Right renal cortex interstitium (tissue), 3 donors: ENCODE data around the gene CSPG4. TPM values are rescaled to one million over a fixed set of nuclear protein-coding genes. Genes with fewer than 3 reads are reported as not detected.
"Not testable (repeated sequence)": the region's sequence is repeated elsewhere in the genome, so short reads cannot be mapped to it uniquely, and the experiment has no call there.

Experiments
- DNase-seq, 3 donors: peaks; one replicate each; pipeline ENCODE4 v3.0.0-alpha.2; 2013; ENCODE audit warnings: low read depth in 3 of 3, low spot score in 2 of 3
- polyA plus RNA-seq, 3 donors: library from polyadenylated mRNA; unstranded; fragments of 120-200 nt; gene quantifications; one replicate each; pipeline ENCODE4 v1.2.1, GENCODE V29; 2013; ENCODE audit not compliant: insufficient read length in 3 of 3

The CSPG4 gene
- polyA plus RNA-seq, 3 donors = 6.4 to 7.5 (median 6.9) TPM

DNA sequence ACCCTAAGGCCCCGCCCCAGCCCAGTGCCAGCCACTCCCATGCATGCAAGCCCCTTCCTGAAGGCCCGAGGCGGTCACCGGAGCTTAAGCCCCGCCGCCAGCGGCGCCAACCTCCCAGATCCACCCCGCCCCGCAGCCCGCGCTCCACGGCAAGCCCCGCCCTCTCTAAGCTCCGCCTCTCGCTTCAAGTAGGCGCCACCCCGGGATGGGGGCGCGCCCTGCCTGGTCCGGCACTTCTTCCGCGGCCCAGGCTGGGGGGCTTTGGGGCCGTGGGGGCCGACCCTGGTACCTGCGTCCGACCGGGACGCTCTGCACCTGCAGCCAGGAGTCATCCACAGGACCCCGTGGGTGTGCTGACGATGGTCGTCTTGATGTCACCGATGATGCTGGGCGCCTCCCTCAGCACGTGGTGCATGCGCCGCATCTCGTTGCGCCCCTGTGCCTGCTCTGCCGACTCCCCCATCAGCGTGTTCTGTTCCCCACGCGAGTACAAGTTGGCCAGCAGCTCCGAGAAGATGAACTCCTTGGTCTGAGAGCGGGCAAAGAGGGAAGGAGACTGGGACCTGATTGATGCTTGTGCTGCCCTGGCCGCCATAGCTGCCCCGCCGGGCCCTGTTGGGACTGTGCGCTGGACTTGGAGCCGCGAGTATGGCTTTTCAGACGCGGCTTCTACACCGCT, 26.1 kb upstream of the CSPG4 start:
- peak; percentile 74 to 89 (median 88) for DNase-seq

DNA sequence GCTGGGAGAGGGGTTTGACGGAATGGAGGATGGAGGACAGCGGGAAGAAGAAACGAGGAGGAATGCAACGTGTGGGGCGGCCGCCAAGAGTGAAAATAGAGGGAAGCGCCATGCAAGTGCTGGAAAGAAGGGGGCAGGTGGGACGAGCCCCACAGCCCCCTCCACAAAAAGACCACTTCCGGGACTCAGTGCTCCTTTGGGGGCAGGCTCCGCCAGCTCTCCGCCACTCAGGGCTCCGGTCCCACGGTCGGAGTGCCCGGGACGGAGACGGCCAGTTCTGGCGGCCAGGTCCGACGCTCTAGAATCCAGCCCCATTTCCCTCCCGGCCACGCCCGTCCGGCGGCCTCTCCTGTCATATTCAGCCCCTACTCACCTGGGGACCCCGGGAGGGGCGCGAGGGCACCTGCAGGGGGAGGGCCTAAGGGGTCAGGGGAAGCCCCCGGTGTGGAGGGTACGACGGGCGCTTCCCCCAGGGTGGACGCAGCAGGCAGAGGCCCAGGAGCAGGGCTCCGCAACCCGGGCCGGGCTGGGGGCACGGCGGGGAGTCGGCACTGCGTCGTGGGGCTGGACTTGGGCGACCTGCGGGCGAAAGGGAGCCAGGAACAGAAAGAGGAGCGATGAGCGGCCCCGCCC, 25.5 kb upstream of the CSPG4 start:
- DNase-seq = no peak

DNA sequence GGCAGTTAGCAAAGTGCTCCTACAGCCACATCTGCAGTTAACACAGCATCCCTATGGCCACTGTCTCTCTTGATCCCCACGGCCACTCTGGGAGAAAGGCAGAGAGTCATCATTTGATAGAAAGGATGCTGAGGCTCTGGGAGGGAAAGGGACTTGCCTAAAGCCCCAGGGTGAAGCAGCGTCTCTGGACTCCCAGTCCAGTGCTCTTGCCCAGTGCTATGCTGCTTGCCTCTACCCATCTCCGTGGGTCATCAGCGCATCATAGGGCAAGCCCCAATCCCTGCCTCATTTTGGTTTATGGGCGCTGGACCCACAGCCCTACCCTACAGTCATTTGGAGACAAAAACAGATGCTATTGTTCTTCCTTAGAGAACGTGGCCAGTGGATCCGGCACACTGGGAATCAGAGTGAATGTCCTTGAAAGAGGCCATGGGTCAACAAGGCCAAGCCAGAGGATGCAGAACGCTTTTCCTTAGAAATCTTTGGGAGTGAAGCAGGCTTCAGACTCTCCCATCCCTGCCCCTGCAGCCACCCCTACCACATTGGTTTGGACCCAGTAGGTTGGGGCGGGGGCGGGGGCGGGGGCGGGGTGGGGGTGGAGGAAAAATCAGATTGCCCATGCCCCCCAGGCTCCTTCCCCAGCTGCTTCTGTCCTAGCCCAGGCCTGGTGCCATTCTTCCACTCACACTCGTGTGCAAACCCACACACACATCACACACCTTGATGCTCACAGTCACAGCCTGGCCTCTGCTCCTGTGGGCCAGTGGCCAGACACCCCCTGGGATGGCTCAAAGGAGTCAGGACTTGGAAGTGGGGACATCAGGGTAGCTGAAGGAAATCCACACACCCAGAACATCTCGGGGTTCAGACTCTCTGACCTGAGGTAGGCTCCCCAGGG, 24.7 kb upstream of the CSPG4 start:
- not testable (repeated sequence) for DNase-seq

DNA sequence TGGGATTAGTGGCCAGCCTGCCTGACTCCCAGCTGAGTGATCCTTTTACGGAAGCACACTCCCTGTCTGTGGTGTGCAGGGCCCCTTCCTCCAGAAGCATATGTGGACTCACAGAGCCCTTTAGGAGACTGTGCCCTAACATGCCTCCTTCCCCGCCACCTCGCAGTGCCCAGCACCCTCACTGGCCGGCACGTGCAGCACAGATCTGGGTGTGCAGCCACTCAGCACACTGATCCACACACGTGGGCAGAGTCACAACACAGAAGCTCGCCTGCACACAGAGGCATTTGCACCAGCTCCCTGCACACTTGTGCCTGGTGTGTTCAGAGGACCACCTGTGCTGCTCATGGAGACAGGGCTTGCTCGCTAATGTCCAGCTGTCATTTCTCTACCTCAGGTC, 23.6 kb upstream of the CSPG4 start:
- no peak for DNase-seq

DNA sequence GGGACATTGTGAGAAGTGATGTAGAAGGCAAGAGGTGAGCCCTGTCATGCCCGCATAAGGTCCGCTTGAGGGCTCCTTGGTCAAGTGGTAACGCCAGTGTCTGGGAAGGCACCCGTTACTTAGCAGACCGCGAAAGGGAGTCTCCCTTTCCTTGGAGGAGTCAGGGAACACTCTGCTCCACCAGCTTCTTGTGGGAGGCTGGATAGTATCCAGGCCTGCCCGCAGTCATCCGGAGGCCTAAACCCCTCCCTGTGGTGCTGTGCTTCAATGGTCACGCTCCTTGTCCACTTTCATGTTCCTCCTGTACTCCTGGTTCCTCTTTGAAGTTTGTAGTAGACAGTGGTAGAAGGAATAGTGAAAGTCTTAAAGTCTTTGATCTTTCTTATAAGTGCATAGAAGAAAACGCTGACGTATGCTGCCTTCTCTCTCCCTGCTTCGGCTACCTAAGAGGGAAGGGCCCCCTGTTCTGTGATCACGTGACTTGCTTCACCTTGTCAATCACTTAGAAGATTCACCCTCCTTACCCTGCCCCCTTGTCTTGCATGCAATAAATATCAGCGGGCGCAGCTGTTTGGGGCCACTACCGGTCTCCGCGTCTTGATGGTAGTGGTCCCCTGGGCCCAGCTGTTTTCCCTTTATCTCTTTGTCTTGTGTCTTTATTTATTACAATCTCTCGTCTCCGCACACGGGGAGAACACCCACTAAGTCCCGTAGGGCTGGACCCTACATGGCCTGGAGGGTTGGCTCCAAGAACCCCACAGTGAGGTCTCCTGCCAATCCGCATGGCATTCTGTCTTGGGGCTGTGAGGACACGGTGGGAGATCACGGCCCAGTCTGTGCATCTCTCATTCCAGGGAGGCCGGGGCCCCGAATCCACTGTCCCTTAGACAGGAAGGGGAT, 22.5 kb upstream of the CSPG4 start:
- DNase-seq = not testable (repeated sequence)

DNA sequence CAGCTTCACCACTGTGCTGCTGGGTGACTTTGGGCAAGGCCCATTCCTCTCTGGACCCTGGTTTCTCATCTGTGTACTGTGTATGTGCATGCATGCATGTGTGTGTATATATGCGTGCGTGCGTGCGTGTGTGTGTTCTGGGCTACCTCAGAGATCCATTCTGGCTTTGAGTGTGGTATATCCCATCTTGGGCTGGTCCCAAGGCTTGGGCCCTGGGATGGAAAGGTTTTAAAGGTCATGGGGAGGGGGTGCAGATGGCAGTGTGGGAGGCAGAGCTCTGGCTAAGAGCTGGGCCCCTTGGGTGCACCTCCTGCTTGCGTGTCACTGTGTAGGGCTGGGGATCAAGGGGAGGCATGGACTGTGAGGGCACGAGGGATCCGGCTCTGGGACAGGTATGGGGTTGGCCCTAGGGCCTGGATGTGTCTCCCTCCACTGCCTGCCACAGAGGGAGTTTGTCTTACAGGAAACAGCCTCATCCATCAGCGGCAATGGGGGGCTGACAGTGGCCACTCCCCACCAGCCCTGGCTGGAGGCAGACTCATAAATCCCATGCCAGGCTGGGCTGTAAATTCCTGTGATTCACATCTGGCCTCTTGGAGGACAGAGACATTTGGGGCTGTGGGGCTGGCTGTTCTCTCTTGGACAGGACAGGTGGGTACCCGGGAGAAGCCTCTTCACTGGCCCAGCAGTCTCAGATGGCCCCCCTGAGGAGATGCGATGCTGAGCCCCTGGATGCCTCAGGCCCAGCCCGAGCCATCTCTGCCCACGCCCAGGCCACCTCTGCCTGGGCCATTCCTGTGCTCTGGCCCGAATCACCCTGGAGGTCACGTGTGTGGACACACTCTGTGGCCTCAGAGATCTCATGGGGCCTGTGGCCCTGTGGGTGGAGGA, 21.4 kb upstream of the CSPG4 start:
- DNase-seq = no peak

DNA sequence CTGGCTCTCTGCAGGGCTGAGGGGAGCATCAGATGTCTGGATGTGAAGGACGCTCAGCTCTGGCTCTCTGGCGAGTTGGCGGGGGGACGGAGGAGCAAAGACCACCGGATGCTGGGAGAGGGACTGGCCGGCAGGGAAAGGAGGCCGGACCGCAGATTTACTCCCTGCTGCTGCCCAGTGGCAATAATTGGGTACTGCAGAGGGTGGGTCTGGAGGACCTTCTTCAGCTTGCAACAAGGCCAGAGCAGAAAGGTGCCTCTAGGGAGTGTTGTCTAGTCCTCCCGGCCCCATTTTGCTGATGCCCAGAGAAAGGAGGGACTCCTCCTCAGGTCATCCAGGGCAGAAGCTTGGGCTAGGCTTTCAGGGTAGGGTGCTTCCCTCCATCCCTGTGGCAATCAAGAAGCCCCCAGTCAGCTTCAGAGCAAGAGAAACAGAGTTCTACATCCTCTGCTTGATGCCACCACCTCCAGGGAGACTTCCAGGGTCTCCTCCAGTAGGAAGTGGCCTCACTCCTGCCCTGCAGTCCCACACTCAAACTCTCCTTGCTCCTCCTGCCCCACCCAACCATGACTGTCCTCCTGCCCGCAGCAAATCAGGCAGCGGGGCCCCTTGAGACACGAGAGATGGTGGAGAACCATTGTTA, 20.3 kb upstream of the CSPG4 start:
- no peak for DNase-seq

DNA sequence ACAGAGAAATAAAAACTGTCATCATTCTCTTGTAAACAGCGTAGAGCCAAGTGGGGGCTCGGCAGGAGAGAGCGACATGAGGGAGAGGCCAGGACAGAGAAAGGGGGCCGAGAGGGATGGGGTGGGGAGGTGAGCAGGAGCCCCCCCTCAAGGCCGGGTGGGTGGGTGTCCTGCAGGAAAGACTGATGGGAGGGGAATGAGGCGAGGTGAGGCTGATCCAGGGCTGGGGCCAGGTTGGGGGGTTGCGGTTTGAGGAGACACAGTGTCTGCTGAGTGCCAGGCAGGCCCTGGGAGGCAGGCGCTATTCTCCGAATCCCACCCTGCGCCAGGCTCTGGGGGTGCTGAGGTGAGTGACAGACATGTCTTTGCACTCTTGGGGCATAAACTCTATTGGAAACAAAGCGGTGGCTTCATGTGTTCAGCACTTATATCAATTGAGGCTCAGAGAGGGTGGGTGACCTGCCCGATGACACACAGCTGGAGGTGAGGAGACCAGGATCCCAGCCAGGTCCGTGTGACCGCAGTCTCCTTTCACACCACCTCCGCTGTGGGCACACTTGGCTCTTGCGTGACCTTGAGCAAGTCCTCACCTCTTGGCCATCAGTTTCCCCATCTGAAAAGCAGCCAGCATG, 19.6 kb upstream of the CSPG4 start:
- no peak for DNase-seq

DNA sequence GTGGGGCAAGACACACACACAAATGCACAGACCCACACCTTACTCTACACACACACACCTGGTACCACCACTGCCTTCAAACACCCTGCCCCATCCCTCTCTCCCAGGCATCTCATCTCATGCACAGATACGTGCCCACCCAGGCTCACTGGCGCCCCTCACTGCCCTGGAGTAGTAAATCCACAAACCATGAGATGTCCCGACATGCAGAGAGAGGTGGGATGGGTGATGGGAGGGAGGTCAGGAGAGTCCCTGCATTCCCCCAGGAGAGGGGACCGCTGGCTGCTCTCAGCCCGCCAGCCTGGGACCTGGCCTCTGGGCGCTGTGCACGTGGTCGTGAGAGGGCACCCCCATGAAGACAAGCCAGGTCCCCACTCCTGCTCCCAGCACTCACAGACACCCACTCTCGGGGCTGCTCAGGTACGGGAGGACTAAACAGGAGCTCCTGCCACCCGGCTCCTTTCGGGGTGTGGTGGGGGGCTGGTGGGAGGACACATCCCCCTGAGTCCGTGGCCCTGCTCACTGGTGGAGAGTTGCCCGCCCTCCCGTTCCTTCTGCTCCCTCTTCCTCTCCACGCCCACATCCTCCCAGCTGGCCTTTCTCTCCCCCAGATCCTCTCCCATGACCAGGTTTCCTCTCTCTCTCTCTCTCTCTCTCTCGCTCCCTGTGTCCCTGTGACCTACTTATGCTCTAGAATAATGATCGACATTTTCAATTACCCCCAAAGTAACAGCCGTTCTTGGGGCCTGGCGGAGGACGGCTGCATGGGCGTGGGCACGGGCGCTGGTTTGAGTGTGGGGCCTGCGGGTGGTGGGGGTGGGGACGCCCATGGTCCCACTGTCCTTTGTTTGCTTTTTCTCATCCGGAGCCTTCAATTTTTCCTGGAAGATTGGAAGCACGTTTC, 18.9 kb upstream of the CSPG4 start:
- no peak for DNase-seq

DNA sequence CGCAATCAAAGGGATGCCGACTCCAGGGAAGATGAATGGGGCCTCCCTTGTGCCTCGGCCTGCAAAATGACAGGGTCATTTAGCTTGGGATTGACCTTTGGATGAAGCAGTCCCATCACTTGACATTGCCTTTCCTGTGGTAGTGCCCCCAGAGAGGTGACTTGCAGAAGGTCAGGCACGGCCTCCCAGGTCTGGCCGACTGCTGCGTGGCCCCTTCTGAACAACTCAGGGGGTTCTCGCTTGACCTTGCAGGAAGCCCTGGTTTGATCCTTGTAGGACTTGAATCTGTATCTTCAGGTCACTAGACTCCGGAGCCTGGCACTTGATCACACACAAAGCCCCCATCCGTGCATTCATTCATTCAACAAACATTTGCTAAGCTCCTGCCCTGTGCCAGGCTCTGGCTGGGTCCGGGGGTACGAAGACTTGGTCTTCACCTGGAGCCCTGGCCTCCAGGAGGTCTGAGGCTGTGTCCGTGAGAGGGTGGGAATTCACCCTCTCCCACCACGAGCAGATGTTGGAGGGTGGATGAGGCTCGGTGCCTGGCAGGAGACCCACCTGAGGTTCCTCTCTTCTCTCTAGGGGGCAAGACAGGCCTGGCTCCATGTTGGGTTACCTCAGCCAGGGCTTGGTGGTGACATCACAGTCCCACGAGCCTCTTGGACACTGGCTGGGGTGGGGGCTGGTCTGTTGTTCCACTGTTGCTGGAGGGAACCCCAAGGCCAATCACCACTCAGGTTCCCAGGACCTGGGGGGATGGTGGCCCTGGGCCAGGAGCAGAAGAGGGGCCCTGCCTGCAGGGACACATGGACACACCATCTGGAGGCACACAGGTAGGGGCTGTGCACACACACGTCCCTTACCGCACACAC, 18.0 kb upstream of the CSPG4 start:
- DNase-seq = not testable (repeated sequence)

DNA sequence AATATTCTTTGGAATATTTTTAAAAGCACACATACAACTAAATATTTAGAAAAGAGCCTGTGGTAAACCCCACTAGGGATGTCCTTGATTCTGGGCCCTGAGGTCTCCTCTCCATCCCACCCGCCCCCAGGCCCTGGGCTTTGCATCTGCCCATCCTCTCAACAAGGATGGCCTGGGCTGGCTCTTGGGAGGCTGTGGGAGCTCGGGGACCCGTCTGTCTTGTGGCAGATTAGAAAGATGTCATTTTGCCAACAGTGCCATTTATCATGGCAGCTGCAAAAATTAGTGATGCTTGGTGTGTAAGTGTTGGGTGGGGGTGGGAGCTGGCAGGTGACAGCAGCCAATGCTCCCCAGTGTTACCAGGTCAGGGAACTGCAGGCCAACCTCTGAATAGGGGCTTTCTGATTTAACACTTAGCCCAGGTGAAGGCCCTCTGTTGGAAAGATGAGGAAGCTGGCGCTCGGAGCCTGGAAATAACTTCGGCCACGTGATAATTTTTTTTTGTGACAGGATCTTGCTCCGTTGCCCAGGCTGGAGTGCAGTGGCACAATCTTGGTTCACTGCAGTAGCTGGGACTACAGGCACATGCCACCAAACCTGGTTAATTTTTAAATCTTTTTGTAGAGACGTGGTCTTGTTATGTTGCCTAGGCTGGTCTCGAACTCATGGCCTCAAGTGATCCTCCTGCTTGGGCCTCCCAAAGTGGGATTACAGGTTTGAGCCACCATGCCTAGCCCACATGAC, 16.9 kb upstream of the CSPG4 start:
- no peak for DNase-seq

DNA sequence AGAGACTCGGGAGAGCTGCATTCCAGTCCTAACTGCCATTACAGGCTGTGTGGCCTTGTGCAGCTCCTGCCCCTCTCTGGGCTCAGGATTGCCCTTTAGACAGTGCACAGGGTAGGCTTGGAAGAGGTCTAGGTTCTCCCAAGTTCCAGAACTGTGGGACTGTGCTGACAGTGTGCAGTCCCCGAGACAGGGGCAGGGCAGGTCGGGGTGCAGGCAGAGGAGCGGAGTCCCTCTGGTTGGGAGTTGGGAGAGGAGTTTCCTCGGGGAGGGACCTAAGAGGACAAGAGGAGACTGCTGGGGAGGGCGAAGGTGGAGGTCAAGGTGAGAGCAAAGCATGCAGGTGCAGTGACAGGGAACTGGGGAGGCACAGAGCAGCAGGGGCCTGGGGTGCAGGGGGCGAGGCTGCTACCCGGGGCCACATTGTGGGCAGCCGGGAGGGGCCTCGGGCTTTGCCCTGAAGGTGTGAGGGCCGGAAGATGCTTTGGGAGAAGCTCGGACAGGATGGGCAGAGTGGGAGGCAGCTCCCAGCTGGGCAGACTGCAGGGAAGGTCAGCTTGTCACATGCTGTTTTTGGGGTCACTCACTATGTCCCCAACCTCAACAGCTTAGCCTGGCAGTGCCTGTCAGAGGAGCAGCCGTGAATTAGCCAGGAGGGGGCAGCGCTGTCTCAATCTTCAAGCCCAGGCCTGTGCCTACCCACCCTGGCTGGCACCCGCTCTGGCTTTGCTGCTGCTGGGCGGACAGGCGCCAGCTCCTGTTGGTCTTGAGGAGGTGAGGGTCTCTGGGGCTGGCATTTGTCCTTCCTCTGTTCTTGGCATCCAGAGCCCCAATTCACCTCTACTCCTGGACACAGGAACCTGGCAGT, 15.4 kb upstream of the CSPG4 start:
- no peak for DNase-seq

DNA sequence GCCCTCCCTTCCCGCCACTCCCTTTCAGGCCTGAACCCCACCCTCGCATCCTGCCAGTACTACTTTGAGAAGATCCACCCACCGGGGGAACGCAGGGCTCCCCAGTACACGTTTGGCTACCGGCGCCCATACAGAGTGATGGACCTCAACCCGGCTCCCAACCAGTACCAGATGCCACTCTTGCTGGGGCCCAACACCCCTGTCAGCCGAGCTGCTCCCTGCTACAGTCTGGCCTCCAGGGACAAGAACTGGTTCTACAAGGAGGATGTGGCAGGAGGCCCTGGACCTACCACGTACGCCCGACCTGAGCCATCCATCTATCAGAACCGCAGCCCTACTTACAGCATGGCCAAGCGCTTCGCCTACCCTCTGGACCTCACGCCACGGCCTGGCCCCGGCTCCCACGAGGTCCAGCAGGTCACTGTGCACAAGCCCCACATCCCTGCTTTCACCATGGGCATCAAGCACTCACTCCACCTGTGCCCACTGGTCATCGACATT, 14.4 kb upstream of the CSPG4 start:
- DNase-seq = no peak

DNA sequence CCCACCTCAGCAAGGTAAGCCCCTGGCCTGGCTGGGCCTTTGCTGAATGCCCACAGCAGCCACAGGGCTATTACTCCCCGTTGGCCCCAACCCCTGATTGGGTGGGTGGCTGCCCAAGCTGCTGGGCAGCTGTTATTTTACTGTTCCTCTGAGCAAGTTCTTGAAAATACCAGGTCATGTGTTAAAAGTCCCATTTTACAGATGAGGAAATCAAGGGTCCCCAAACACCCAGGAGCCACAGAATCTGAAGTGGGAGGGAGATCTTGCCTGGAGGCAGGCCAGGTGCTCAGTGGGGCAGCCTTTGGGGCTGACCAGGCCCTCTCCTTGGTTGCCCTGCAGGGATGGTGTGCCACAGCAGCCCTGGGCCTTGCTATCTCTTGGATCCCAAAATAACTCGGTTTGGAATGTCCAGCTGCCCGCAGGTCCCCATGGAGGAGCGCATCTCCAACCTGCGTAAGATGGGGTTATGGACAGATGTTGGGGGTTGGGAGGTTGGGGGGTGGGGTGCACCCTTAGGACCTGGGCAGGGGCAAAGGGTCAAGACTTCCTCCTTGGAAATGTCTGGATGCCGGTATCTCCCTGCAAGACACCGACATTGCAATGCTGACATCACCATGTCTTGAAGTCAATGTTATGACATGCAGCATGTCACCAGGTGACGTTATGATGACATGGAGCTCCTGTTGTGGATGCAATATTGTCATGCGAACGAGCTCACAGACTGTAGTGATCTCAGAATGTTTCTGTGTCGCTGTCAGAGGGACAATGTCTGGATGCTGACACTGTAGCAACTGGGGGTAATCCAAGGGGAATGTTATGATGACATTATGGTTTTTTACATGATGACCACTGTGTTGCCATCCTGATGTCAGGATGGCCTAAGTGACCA, 13.3 kb upstream of the CSPG4 start:
- no peak for DNase-seq
